GM18508 (cell line): ENCODE data around the gene MT1M.
"Not testable (repeated sequence)": the region's sequence is repeated elsewhere in the genome, so short reads cannot be mapped to it uniquely, and the experiment has no call there.

ENCODE experiments used
- ATAC-seq: cut with Tn5 transposase; IDR thresholded peaks from one replicate; pipeline ENCODE4 v1.9.1; 2021; ENCODE audit warnings: moderate number of reproducible peaks; ENCODE audit not compliant: insufficient read depth, unreplicated experiment

Gene MT1M

GRCh38 chr16:56608043-56608875 lies 24.2 kb upstream of the MT1M start, which contains the start of gene MT2A:
Gene MT2A (plus strand): TSS chr16:56608584. CDS start chr16:56608656, 72 bp downstream.
- ATAC-seq = peak; percentile 47

- ATAC-seq = no peak
Measured at GRCh38 chr16:56608876-56609462, 23.5 kb upstream of the MT1M start.

GRCh38 chr16:56609463-56609921 lies 23.0 kb upstream of the MT1M start:
- ATAC-seq = no peak

- no peak for ATAC-seq
Measured at GRCh38 chr16:56610017-56610608, 22.3 kb upstream of the MT1M start.

- ATAC-seq = no peak
Measured at GRCh38 chr16:56610609-56611111, 21.8 kb upstream of the MT1M start.

- no peak for ATAC-seq
Measured at GRCh38 chr16:56611281-56611833, 21.1 kb upstream of the MT1M start.

- no peak for ATAC-seq
Measured at GRCh38 chr16:56613706-56614105, 18.8 kb upstream of the MT1M start.

- no peak for ATAC-seq
Measured at GRCh38 chr16:56614549-56614991, 17.9 kb upstream of the MT1M start.

GRCh38 chr16:56615353-56615752 lies 17.1 kb upstream of the MT1M start:
- no peak for ATAC-seq

GRCh38 chr16:56616608-56617211 lies 15.7 kb upstream of the MT1M start:
- ATAC-seq = no peak

GRCh38 chr16:56617212-56618085 lies 15.0 kb upstream of the MT1M start:
- ATAC-seq = no peak

- ATAC-seq = no peak
Measured at GRCh38 chr16:56618138-56618537, 14.3 kb upstream of the MT1M start.

GRCh38 chr16:56620339-56620897 lies 12.0 kb upstream of the MT1M start:
- ATAC-seq = no peak

GRCh38 chr16:56621665-56622445 lies 10.6 kb upstream of the MT1M start:
- not testable (repeated sequence) for ATAC-seq

GRCh38 chr16:56623184-56623583 lies 9.3 kb upstream of the MT1M start:
- ATAC-seq = not testable (repeated sequence)

GRCh38 chr16:56623637-56624036 lies 8.8 kb upstream of the MT1M start:
- ATAC-seq = no peak

- ATAC-seq = no peak
Measured at GRCh38 chr16:56625140-56625942, 7.1 kb upstream of the MT1M start, which contains the start of gene MT1E. Gene MT1E (plus strand): TSS chr16:56625781. CDS start chr16:56625852, 71 bp downstream.
